Measurements from ENCODE around the gene EPB41. TPM values are rescaled to one million over a fixed set of nuclear protein-coding genes. Genes with fewer than 3 reads are reported as not detected.
"Not testable (repeated sequence)": the region's sequence is repeated elsewhere in the genome, so short reads cannot be mapped to it uniquely, and the experiment has no call there.

Gene EPB41
- 24.9 TPM for total RNA-seq
- long read RNA-seq, partial matches to known transcripts: 2 of 10 reads
- long read RNA-seq, other reads (novel, unspliced or antisense): 8 of 10 reads

- DNase-seq (peak; percentile 94), ATAC-seq (peak; percentile 99)
- intact Hi-C loops (cut with micrococcal nuclease): no loop called here
Observed at GRCh38 chr1:28914228-28915030, at the start of gene EPB41. Gene EPB41 (plus strand): TSS chr1:28914569. CDS start chr1:28987438, 72,869 bp downstream.

- ATAC-seq: no peak
- no peak for DNase-seq
- intact Hi-C loops (cut with micrococcal nuclease): no loop called here
Observed at GRCh38 chr1:28864695-28865094, 49.7 kb upstream of the EPB41 start.

GRCh38 chr1:28865997-28866650, 48.2 kb upstream of the EPB41 start:
- ATAC-seq: no peak
- DNase-seq: no peak
- intact Hi-C loops (cut with micrococcal nuclease): no loop called here

GRCh38 chr1:28867850-28868249, 46.5 kb upstream of the EPB41 start:
- intact Hi-C loops (cut with micrococcal nuclease): no loop called here
- DNase-seq (no peak), ATAC-seq (no peak)

GRCh38 chr1:28869952-28870351, 44.4 kb upstream of the EPB41 start:
- DNase-seq (no peak), ATAC-seq (no peak)
- intact Hi-C loops (cut with micrococcal nuclease): loop anchor here (5.0 kb wide), 1 partner anchor 83 kb away; no protein-coding TSS in a partner anchor

GRCh38 chr1:28871631-28872401, 42.6 kb upstream of the EPB41 start:
- intact Hi-C loops (cut with micrococcal nuclease): loop anchor here (5.0 kb wide), 1 partner anchor 85 kb away; no protein-coding TSS in a partner anchor
- DNase-seq (no peak), ATAC-seq (no peak)

- ATAC-seq; intact Hi-C loops (cut with micrococcal nuclease); DNase-seq: not testable (repeated sequence)
Observed at GRCh38 chr1:28875134-28875533, 39.2 kb upstream of the EPB41 start.

- peak; percentile 80 for ATAC-seq
- intact Hi-C loops (cut with micrococcal nuclease): no loop called here
- DNase-seq: peak; percentile 75
Observed at GRCh38 chr1:28877132-28877781, 37.1 kb upstream of the EPB41 start.

- DNase-seq: no peak
- ATAC-seq: no peak
- intact Hi-C loops (cut with micrococcal nuclease): no loop called here
Observed at GRCh38 chr1:28878796-28879195, 35.6 kb upstream of the EPB41 start.

- ATAC-seq (peak; percentile 67), DNase-seq (peak; percentile 87)
- intact Hi-C loops (cut with micrococcal nuclease): loop anchor here (5.0 kb wide), 2 partner anchors 150 to 320 kb away; no protein-coding TSS in a partner anchor
Observed at GRCh38 chr1:28882009-28882628, 32.2 kb upstream of the EPB41 start.

- intact Hi-C loops (cut with micrococcal nuclease): loop anchor here (5.0 kb wide), 2 partner anchors 149 to 319 kb away; no protein-coding TSS in a partner anchor
- DNase-seq (no peak), ATAC-seq (no peak)
Observed at GRCh38 chr1:28883242-28883616, 31.1 kb upstream of the EPB41 start.

- no peak for ATAC-seq
- no peak for DNase-seq
- intact Hi-C loops (cut with micrococcal nuclease): no loop called here
Observed at GRCh38 chr1:28885472-28885877, 28.9 kb upstream of the EPB41 start.

GRCh38 chr1:28885977-28886730, 28.2 kb upstream of the EPB41 start:
- intact Hi-C loops (cut with micrococcal nuclease): no loop called here

GRCh38 chr1:28886731-28887418, 27.5 kb upstream of the EPB41 start:
- ATAC-seq (peak; percentile 83), DNase-seq (peak; percentile 91)
- intact Hi-C loops (cut with micrococcal nuclease): no loop called here

More at GRCh38 chr1:28885977-28886730, 28.2 kb upstream of the EPB41 start:
- no peak for DNase-seq
- ATAC-seq: no peak

GRCh38 chr1:28887419-28887834, 26.9 kb upstream of the EPB41 start:
- ATAC-seq: peak; percentile 42
- intact Hi-C loops (cut with micrococcal nuclease): no loop called here
- DNase-seq: peak; percentile 50

GRCh38 chr1:28887835-28888682, 26.3 kb upstream of the EPB41 start:
- peak; percentile 72 for DNase-seq
- intact Hi-C loops (cut with micrococcal nuclease): no loop called here

More at GRCh38 chr1:28887835-28888682, 26.3 kb upstream of the EPB41 start:
- peak; percentile 59 for ATAC-seq

Data from left ventricle myocardium superior (tissue), 1 donor.